GM06990 (cell line): ENCODE results near the gene CNTN5.
"Not testable (repeated sequence)": the region's sequence is repeated elsewhere in the genome, so short reads cannot be mapped to it uniquely, and the experiment has no call there.

Experiments
- DNase-seq: peaks from one replicate; pipeline ENCODE4 v3.0.0-alpha.2; 2011; ENCODE audit not compliant: insufficient read length; ENCODE audit errors: extremely low read depth
- H3K27me3 ChIP-seq: replicated peaks from 2 replicates; pipeline ENCODE4 v1.6.0; 2011; ENCODE audit warnings: low read length; ENCODE audit not compliant: control insufficient read depth, insufficient read depth
- H3K36me3 ChIP-seq: 2 replicates; pipeline ENCODE4 v1.5.1; 2011; ENCODE audit warnings: low read length; ENCODE audit not compliant: control insufficient read depth, insufficient read depth
- H3K4me3 ChIP-seq: replicated peaks from 2 replicates; pipeline ENCODE4 v1.5.1; 2011; ENCODE audit warnings: low read depth, mild to moderate bottlenecking, control low read depth, low read length
- TF ChIP-seq, protein P1 (sequence below): IDR thresholded peaks from 2 replicates; pipeline ENCODE4 v1.5.1; 2011; ENCODE audit warnings: low read length, control low read depth, mild to moderate bottlenecking, inconsistent platforms; ENCODE audit not compliant: insufficient read depth, poor library complexity, severe bottlenecking

The CNTN5 gene

DNA sequence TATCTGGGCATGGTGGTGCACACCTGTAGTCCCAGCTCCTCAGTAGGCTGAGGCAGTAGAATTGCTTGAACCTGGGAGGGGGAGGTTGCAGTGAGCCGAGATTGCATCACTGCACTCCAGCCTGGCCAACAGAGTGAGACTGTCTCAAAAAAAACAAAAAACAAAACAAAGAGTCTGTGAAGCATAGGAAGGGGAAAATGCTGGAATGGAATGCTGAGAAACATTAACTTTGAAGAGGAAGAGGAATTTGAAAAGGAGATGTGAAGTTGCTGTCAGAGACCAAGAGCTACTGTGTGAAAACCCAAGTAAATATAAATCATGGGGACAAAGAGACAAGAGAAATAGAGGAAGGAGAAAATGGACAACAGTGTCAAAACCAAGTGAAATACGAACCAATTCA lies 1211.3 kb downstream of the CNTN5 start:
- TF ChIP-seq, protein P1, sequence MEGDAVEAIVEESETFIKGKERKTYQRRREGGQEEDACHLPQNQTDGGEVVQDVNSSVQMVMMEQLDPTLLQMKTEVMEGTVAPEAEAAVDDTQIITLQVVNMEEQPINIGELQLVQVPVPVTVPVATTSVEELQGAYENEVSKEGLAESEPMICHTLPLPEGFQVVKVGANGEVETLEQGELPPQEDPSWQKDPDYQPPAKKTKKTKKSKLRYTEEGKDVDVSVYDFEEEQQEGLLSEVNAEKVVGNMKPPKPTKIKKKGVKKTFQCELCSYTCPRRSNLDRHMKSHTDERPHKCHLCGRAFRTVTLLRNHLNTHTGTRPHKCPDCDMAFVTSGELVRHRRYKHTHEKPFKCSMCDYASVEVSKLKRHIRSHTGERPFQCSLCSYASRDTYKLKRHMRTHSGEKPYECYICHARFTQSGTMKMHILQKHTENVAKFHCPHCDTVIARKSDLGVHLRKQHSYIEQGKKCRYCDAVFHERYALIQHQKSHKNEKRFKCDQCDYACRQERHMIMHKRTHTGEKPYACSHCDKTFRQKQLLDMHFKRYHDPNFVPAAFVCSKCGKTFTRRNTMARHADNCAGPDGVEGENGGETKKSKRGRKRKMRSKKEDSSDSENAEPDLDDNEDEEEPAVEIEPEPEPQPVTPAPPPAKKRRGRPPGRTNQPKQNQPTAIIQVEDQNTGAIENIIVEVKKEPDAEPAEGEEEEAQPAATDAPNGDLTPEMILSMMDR = no peak
- no peak for DNase-seq
- no peaks in the 10 kb centered on the region for H3K27me3 ChIP-seq

DNA sequence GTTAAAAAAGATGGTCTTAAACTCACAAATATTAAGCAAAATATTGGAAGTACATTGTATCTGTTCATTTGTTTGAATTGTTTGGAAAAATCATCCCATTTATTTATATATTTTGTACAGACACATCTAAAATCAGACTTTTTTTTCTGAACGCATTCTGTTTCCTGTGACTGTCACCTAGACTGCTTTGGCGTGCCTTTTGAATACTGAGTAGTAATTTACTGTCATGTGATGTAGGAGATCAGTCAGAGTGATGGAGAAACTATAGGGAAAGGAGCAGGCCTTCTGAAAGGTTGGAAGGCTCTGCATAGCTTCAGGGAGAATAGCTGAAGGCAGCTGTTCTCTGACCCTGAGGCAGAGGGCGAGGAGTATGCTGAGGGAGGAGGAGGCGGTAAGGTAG lies 1214.3 kb downstream of the CNTN5 start:
- Histone ChIP-seq H3K4me3 (no peak overlapping the region), H3K36me3 (no peaks in the 10 kb centered on the region), H3K27me3 (no peaks in the 10 kb centered on the region)
- no peak for DNase-seq
- TF ChIP-seq, protein P1 = no peak

More for the DNA sequence above, 1211.3 kb downstream of the CNTN5 start:
- Histone ChIP-seq H3K36me3 (no peaks in the 10 kb centered on the region), H3K4me3 (no peak overlapping the region)

DNA sequence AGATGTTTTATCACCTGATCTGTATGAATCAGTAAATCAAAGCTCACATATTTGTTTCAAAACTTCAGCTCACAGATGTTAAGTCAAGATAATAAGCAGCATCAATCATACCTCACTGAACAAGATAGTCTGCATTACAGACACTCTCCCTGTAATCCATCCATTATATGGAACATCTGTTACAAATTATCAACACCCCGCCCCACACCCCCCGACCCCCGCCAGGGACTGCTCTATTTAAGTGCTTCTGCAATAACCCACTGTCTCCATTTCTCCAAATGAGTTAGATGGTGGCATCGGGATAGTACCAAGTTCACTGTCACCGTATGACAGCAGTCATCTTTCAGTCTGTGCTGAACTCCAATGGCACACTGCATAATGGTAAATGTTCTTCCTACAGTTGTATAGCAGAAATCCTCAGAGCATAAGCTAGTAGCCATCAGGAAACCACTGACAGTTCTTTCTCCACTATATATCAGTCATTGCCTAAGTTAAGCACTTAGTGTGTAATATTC lies 1219.3 kb downstream of the CNTN5 start:
- TF ChIP-seq, protein P1 = no peak
- H3K36me3 ChIP-seq = no peaks in the 10 kb centered on the region
- DNase-seq = no peak
- no peak overlapping the region for H3K4me3 ChIP-seq
- H3K27me3 ChIP-seq = no peaks in the 10 kb centered on the region

DNA sequence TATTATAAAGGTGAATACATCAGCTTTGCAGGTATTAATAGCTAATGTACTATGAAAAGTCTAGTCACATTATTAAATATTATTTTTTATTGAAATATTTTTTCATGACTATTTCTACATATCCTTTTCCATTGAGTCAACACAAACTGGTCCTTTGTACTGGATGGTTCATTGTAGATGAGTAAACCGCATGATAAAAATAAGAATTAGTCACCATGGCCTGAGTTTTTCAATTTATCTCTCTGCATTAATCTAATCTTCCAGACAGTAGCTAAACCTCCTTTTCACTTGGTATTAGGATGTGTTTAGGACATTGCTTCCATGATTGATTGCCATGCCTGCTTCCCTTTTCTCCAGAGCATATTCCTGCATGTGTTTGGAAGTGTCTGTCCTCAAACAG lies 1227.0 kb downstream of the CNTN5 start:
- TF ChIP-seq, protein P1 = no peak
- no peak for DNase-seq
- Histone ChIP-seq H3K4me3 (no peak overlapping the region), H3K27me3 (no peaks in the 10 kb centered on the region), H3K36me3 (no peaks in the 10 kb centered on the region)

DNA sequence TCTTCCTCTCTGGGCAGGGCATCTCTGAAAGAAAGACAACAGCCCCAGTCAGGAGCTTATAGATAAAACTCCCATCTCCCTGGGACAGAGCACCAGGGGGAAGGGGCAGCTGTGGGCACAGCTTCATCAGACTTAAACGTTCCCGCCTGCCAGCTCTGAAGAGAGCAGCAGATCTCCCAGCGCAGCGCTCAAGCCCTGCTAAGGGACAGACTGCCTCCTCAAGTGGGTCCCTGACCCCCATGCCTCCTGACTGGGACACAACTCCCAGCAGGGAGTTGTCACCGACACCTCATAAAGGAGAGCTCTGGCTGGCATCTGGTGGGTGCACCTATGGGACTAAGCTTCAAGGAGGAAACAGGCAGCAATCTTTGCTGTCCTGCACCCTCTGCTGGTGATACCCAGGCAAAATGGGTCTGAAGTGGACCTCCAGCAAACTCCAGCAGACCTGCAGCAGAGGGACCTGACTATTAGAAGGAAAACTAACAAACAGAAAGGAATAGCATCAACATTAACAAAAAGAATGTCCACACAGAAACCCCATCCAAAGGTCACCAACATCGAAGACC lies 1236.6 kb downstream of the CNTN5 start:
- H3K36me3 ChIP-seq, H3K4me3 ChIP-seq, DNase-seq, H3K27me3 ChIP-seq: not testable (repeated sequence)

DNA sequence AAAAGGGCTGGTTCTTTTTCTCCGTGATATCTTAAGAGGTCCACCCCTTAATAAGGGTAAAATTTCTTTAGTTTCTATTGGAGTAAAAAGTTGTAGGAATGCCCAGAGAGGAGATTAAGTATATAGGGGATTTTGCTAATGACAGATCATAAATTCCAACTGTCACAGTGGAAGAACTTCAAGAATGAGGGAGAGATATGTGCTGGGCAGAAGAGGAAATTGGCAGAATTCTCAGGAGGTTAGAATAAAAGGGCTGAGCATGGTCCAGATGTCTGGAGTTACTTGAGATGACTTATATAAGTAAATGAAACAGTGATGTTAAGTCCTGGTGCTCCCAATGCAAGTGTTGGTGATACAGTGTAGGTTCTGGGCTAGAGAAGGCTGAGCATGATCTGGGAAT lies 1248.8 kb downstream of the CNTN5 start:
- H3K27me3 ChIP-seq = no peaks in the 10 kb centered on the region
- TF ChIP-seq, protein P1 = no peak
- no peak overlapping the region for H3K4me3 ChIP-seq
- H3K36me3 ChIP-seq = no peaks in the 10 kb centered on the region
- DNase-seq = no peak
